GM13977 (cell line): ENCODE measurements around the gene TFAP2A.

Experiments
- DNase-seq: peaks from one replicate; pipeline ENCODE4 v3.0.0; 2012; ENCODE audit warnings: low spot score
- in situ Hi-C: fragments of 300-500 bp; cut with MboI; formaldehyde crosslinking; loops from one replicate; pipeline ENCODE4 v1.12.0; 2022; ENCODE audit warnings: low sequenced_read_pairs, low pct_unique_long_range_greater_than_20kb, mixed read lengths, inconsistent platforms; ENCODE audit not compliant: unreplicated experiment
- TF ChIP-seq, protein P1 (sequence below): IDR thresholded peaks from 2 replicates; pipeline ENCODE4 v1.5.1; 2012; ENCODE audit warnings: mild to moderate bottlenecking, control low read depth; ENCODE audit not compliant: insufficient read depth; ENCODE audit errors: extremely low read depth, missing control alignments

The TFAP2A gene

GRCh38 chr6:10391799-10392198 lies 23.1 kb downstream of the TFAP2A start:
- in situ Hi-C loops, result no loop called here

DNA sequence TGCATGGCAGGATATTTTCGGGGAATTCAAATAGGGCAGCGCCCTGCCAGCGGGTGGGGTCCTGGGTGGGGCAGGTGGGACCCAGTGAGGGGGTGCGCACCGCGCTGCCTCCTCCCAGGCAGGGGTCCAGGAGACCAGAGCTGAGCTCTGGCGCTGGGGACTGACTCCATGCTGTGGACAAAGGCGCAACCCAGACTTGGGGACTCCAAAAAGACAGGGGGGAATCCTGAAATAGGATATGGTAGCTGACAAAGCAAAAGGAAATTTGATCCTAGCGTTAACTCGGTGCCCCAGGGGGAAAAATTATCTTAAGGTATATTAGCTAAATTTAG lies 23.6 kb downstream of the TFAP2A start:
- DNase-seq, result no peak
- in situ Hi-C loops, result no loop called here
- TF ChIP-seq, protein P1, sequence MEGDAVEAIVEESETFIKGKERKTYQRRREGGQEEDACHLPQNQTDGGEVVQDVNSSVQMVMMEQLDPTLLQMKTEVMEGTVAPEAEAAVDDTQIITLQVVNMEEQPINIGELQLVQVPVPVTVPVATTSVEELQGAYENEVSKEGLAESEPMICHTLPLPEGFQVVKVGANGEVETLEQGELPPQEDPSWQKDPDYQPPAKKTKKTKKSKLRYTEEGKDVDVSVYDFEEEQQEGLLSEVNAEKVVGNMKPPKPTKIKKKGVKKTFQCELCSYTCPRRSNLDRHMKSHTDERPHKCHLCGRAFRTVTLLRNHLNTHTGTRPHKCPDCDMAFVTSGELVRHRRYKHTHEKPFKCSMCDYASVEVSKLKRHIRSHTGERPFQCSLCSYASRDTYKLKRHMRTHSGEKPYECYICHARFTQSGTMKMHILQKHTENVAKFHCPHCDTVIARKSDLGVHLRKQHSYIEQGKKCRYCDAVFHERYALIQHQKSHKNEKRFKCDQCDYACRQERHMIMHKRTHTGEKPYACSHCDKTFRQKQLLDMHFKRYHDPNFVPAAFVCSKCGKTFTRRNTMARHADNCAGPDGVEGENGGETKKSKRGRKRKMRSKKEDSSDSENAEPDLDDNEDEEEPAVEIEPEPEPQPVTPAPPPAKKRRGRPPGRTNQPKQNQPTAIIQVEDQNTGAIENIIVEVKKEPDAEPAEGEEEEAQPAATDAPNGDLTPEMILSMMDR, result no peak

More at GRCh38 chr6:10391799-10392198, 23.1 kb downstream of the TFAP2A start:
- DNase-seq, result no peak
- TF ChIP-seq, protein P1, result no peak

GRCh38 chr6:10390495-10391298 lies 24.2 kb downstream of the TFAP2A start:
- TF ChIP-seq, protein P1, result no peak
- in situ Hi-C loops, result no loop called here
- no peak for DNase-seq

- DNase-seq, result no peak
- in situ Hi-C loops, result no loop called here
- TF ChIP-seq, protein P1, result no peak
Observed at GRCh38 chr6:10389739-10390494, 25.0 kb downstream of the TFAP2A start.

GRCh38 chr6:10386756-10387654 lies 27.9 kb downstream of the TFAP2A start:
- DNase-seq, result no peak
- in situ Hi-C loops, result no loop called here
- TF ChIP-seq, protein P1, result no peak

DNA sequence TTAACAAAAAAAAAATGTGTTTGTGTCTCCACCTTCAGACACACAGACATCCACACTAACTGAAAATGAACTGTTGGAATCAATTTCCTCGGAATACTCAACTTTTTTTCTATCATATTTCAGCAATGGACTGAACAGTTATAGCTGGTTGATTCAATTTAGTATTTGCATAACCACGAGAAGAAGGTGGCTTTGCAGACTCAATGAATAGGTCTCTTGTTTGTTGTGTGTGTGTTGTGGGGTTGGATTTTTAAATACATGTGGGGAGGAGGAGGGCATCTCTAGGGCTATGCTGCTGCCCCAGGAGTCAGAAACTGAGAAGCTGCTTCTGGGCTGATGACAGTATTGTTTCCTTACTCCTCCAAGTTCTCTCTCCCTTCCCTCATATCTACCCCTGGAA lies 28.7 kb downstream of the TFAP2A start:
- TF ChIP-seq, protein P1, result no peak
- DNase-seq, result no peak
- in situ Hi-C loops, result no loop called here
